Measurements from ENCODE around the gene AGBL4. TPM values are rescaled to one million over a fixed set of nuclear protein-coding genes. Genes with fewer than 3 reads are reported as not detected.

AGBL4 gene
- total RNA-seq, 2 donors from 2014 or later: 0.40 to 5.5 TPM

- no peak for DNase-seq
- Mint-ChIP-seq H3K9me3 (peaks cover 8% of the 10 kb centered on the region), H3K27me3 (ENCODE audit: insufficient read depth) (no peaks in the 10 kb centered on the region), H3K27ac (no peak overlapping the region), H3K36me3 (ENCODE audit: low read depth) (no peaks in the 10 kb centered on the region), H3K4me1 (peaks cover 26% of the 10 kb centered on the region), H3K4me3 (no peak overlapping the region)
- no peaks in the 10 kb centered on the region for H3K9me3 ChIP-seq (ENCODE audit: control insufficient read depth, low read length)
- TF ChIP-seq CTCF (conservative IDR thresholded peaks at IDR 0.05): no peak
- H3K27me3 ChIP-seq (ENCODE audit: control insufficient read depth, insufficient read depth, low read length, poor library complexity, severe bottlenecking): no peaks in the 10 kb centered on the region
- H3K36me3 ChIP-seq (ENCODE audit: control insufficient read depth, insufficient read depth, low read length): no peaks in the 10 kb centered on the region
- H3K9ac ChIP-seq (ENCODE audit: extremely low read depth, low read length, poor library complexity, severe bottlenecking): no peak overlapping the region
- no peak overlapping the region for H3K27ac ChIP-seq (ENCODE audit: low read depth, low read length)
- no peaks in the 10 kb centered on the region for H3K4me1 ChIP-seq (ENCODE audit: control insufficient read depth, insufficient read depth, low read length)
- WGBS, 2 experiments (ENCODE audit: insufficient coverage in 1 of 2, insufficient read length in 1 of 2): 40 to 79% methylated on average over 1 to 3 of the region's 3 CpGs
- no peak overlapping the region for H3K4me3 ChIP-seq (ENCODE audit: low read length)
Observed at GRCh38 chr1:48889615-48890014, 1134.1 kb downstream of the AGBL4 start.

- no peaks in the 10 kb centered on the region for H3K36me3 Mint-ChIP-seq (ENCODE audit: low read depth)
- peaks cover 8% of the 10 kb centered on the region for H3K9me3 Mint-ChIP-seq
- 88% methylated on average over 4 of the region's 4 CpGs; no CpG with 5 or more reads in 1 of the 2 experiments for WGBS, 2 experiments (ENCODE audit: insufficient coverage in 1 of 2, insufficient read length in 1 of 2)
- Histone ChIP-seq H3K36me3 (ENCODE audit: control insufficient read depth, insufficient read depth, low read length) (no peaks in the 10 kb centered on the region), H3K4me1 (ENCODE audit: control insufficient read depth, insufficient read depth, low read length) (no peaks in the 10 kb centered on the region), H3K9ac (ENCODE audit: extremely low read depth, low read length, poor library complexity, severe bottlenecking) (no peak overlapping the region), H3K27ac (ENCODE audit: low read depth, low read length) (no peak overlapping the region), H3K9me3 (ENCODE audit: control insufficient read depth, low read length) (no peaks in the 10 kb centered on the region), H3K4me3 (ENCODE audit: low read length) (no peak overlapping the region), H3K27me3 (ENCODE audit: control insufficient read depth, insufficient read depth, low read length, poor library complexity, severe bottlenecking) (no peaks in the 10 kb centered on the region)
- DNase-seq: no peak
- no peak for TF ChIP-seq CTCF (conservative IDR thresholded peaks at IDR 0.05)
- H3K27ac Mint-ChIP-seq: no peak overlapping the region
- H3K27me3 Mint-ChIP-seq (ENCODE audit: insufficient read depth): no peaks in the 10 kb centered on the region
- H3K4me1 Mint-ChIP-seq: peaks cover 26% of the 10 kb centered on the region
- no peak overlapping the region for H3K4me3 Mint-ChIP-seq
Observed at GRCh38 chr1:48889082-48889481, 1134.7 kb downstream of the AGBL4 start.

- no peaks in the 10 kb centered on the region for H3K4me1 ChIP-seq (ENCODE audit: control insufficient read depth, insufficient read depth, low read length)
- Mint-ChIP-seq H3K27ac (no peak overlapping the region), H3K27me3 (ENCODE audit: insufficient read depth) (no peaks in the 10 kb centered on the region), H3K9me3 (peaks cover under 1% of the 10 kb centered on the region), H3K36me3 (ENCODE audit: low read depth) (no peaks in the 10 kb centered on the region), H3K4me1 (peaks cover 24% of the 10 kb centered on the region), H3K4me3 (no peak overlapping the region)
- H3K4me3 ChIP-seq (ENCODE audit: low read length): no peak overlapping the region
- no peak overlapping the region for H3K9ac ChIP-seq (ENCODE audit: extremely low read depth, low read length, poor library complexity, severe bottlenecking)
- H3K36me3 ChIP-seq (ENCODE audit: control insufficient read depth, insufficient read depth, low read length): no peaks in the 10 kb centered on the region
- H3K27ac ChIP-seq (ENCODE audit: low read depth, low read length): no peak overlapping the region
- no peaks in the 10 kb centered on the region for H3K9me3 ChIP-seq (ENCODE audit: control insufficient read depth, low read length)
- no peak for TF ChIP-seq CTCF (conservative IDR thresholded peaks at IDR 0.05)
- no peaks in the 10 kb centered on the region for H3K27me3 ChIP-seq (ENCODE audit: control insufficient read depth, insufficient read depth, low read length, poor library complexity, severe bottlenecking)
- DNase-seq: no peak
Observed at GRCh38 chr1:48887796-48888195, 1136.0 kb downstream of the AGBL4 start.
